ENCODE results near the gene BRCA2. TPM values are rescaled to one million over a fixed set of nuclear protein-coding genes. Genes with fewer than 3 reads are reported as not detected.

The BRCA2 gene
- total RNA-seq, 2 experiments from 2014 or later: 1.9 to 2.4 TPM

DNA sequence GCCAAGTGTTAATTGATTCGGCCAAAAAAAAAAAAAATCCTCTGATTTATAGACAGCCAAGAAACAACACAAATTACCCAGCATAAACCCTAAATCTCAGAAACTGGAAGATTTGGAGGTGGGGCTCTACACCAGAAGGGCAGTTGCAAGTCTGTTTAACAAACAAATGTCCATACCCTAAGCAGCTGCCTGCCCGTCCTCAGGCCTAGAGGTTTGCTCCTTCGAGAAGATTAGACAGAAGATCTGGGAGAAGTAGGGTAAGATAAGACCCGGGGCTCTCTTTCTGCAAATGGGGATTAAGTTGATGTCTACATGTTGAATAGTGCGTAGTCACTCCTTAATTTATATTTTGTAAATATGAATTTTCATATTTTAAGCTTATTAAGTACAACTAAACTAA lies 116.1 kb downstream of the BRCA2 start:
- Histone ChIP-seq H3K27me3 (ENCODE audit: control insufficient read depth in 1 of 2, insufficient read depth in 2 of 2, low read length in 2 of 2) (no peaks in the 10 kb centered on the region), H3K36me3 (ENCODE audit: insufficient read depth, low read length) (peaks cover 2% of the 10 kb centered on the region), H3K4me1 (ENCODE audit: insufficient read depth, low read length) (peaks cover 17% of the 10 kb centered on the region), H3K27ac (ENCODE audit: low read depth in 1 of 2, low read length in 2 of 2) (no peak overlapping the region), H3K9me3 (ENCODE audit: control insufficient read depth in 1 of 2, insufficient read depth in 1 of 2, low read length in 2 of 2) (no peaks in the 10 kb centered on the region), H3K4me3 (ENCODE audit: low read length) (no peak overlapping the region)
- peaks cover 25% of the 10 kb centered on the region for H3K36me3 Mint-ChIP-seq (ENCODE audit: low read depth)
- H3K9me3 Mint-ChIP-seq: no peaks in the 10 kb centered on the region
- no peak overlapping the region for H3K27ac Mint-ChIP-seq
- CTCF ChIA-PET: no interaction called here
- TF ChIP-seq, protein P1, sequence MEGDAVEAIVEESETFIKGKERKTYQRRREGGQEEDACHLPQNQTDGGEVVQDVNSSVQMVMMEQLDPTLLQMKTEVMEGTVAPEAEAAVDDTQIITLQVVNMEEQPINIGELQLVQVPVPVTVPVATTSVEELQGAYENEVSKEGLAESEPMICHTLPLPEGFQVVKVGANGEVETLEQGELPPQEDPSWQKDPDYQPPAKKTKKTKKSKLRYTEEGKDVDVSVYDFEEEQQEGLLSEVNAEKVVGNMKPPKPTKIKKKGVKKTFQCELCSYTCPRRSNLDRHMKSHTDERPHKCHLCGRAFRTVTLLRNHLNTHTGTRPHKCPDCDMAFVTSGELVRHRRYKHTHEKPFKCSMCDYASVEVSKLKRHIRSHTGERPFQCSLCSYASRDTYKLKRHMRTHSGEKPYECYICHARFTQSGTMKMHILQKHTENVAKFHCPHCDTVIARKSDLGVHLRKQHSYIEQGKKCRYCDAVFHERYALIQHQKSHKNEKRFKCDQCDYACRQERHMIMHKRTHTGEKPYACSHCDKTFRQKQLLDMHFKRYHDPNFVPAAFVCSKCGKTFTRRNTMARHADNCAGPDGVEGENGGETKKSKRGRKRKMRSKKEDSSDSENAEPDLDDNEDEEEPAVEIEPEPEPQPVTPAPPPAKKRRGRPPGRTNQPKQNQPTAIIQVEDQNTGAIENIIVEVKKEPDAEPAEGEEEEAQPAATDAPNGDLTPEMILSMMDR (IDR thresholded peaks at IDR 0.05): no peak
- POLR2A ChIA-PET: interaction anchor here (0.7 kb wide), 1 partner anchor 11 kb away, joined by 3 read pairs; no protein-coding TSS in a partner anchor
- peaks cover 16% of the 10 kb centered on the region for H3K4me1 Mint-ChIP-seq (ENCODE audit: low read depth)
- DNase-seq (no peak), ATAC-seq (ENCODE audit: poor library complexity) (no peak)
- H3K27me3 Mint-ChIP-seq: no peaks in the 10 kb centered on the region
- no peak overlapping the region for H3K4me3 Mint-ChIP-seq
- intact Hi-C loops (cut with DNase I, micrococcal nuclease): loop anchor here in 1 of 2 experiments (5.0 to 10.0 kb wide), 2 partner anchors 407 to 1106 kb away; no protein-coding TSS in a partner anchor

DNA sequence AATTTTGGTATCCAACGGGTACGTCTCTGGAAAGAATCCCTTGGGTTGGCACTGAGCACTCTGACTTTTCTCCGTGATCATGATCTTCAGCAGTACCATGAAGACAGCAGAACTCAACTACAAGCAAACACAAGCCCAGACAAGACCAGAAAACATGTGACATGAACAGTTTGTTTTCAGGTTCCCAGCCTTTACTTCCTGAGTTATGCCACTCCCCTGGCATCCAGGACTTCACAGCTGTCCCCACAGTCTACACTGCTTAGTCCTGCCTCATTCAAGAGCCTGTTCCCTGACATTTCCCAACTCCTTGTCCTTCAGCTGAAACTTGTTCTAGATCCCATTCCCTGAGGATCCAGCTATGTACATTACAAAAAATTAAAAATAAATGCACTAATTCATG lies 117.5 kb downstream of the BRCA2 start:
- CTCF ChIA-PET: no interaction called here
- DNase-seq (no peak), ATAC-seq (ENCODE audit: poor library complexity) (no peak)
- Mint-ChIP-seq H3K9me3 (no peaks in the 10 kb centered on the region), H3K36me3 (ENCODE audit: low read depth) (peaks cover 25% of the 10 kb centered on the region), H3K27ac (no peak overlapping the region), H3K4me1 (ENCODE audit: low read depth) (peaks cover 10% of the 10 kb centered on the region), H3K4me3 (no peak overlapping the region), H3K27me3 (no peaks in the 10 kb centered on the region)
- no peaks in the 10 kb centered on the region for H3K9me3 ChIP-seq (ENCODE audit: control insufficient read depth in 1 of 2, insufficient read depth in 1 of 2, low read length in 2 of 2)
- POLR2A ChIA-PET: no interaction called here
- intact Hi-C loops (cut with DNase I, micrococcal nuclease): loop anchor here in 1 of 2 experiments (5.0 to 10.0 kb wide), 2 partner anchors 408 to 1104 kb away; no protein-coding TSS in a partner anchor
- peaks cover 2% of the 10 kb centered on the region for H3K36me3 ChIP-seq (ENCODE audit: insufficient read depth, low read length)
- TF ChIP-seq, protein P1 (IDR thresholded peaks at IDR 0.05): no peak
- no peaks in the 10 kb centered on the region for H3K27me3 ChIP-seq (ENCODE audit: control insufficient read depth in 1 of 2, insufficient read depth in 2 of 2, low read length in 2 of 2)
- no peak overlapping the region for H3K4me3 ChIP-seq (ENCODE audit: low read length)
- peaks cover 12% of the 10 kb centered on the region for H3K4me1 ChIP-seq (ENCODE audit: insufficient read depth, low read length)
- no peak overlapping the region for H3K27ac ChIP-seq (ENCODE audit: low read depth in 1 of 2, low read length in 2 of 2)

DNA sequence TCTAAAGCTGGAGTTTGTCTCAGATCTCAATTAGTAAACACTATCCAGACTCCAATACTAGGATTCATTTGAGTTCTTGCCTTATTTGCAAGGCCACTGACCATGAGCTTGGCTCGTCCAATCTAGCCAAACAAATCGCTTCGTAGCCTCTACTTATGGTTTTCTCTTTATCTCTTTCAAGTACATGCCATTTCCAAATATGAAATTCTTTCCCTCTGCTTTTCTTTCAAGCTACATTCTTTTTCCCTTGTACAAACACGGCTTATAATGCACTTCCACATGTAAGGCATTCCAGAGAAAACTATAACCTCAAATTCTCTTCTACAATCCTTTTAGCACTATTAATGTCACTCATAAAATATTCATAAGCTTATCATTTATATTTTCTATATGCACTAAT lies 123.6 kb downstream of the BRCA2 start:
- ChIA-PET CTCF (no interaction called here), POLR2A (interaction anchor here (1.2 kb wide), 1 partner anchor 11 kb away, joined by 4 read pairs; the partner anchor contains the start of gene N4BP2L1)
- DNase-seq (no peak), ATAC-seq (ENCODE audit: poor library complexity) (no peak)
- H3K27me3 Mint-ChIP-seq: no peaks in the 10 kb centered on the region
- no peaks in the 10 kb centered on the region for H3K9me3 ChIP-seq (ENCODE audit: control insufficient read depth in 1 of 2, insufficient read depth in 1 of 2, low read length in 2 of 2)
- H3K4me1 Mint-ChIP-seq (ENCODE audit: low read depth): peaks cover 3% of the 10 kb centered on the region
- no peak overlapping the region for H3K4me3 ChIP-seq (ENCODE audit: low read length)
- no peaks in the 10 kb centered on the region for H3K27me3 ChIP-seq (ENCODE audit: control insufficient read depth in 1 of 2, insufficient read depth in 2 of 2, low read length in 2 of 2)
- H3K36me3 ChIP-seq (ENCODE audit: insufficient read depth, low read length): peaks cover 4% of the 10 kb centered on the region
- no peaks in the 10 kb centered on the region for H3K9me3 Mint-ChIP-seq
- H3K36me3 Mint-ChIP-seq (ENCODE audit: low read depth): peaks cover 29% of the 10 kb centered on the region
- TF ChIP-seq, protein P1 (IDR thresholded peaks at IDR 0.05): no peak
- H3K27ac ChIP-seq (ENCODE audit: low read depth in 1 of 2, low read length in 2 of 2): no peak overlapping the region
- no peaks in the 10 kb centered on the region for H3K4me1 ChIP-seq (ENCODE audit: insufficient read depth, low read length)
- no peak overlapping the region for H3K27ac Mint-ChIP-seq
- intact Hi-C loops (cut with DNase I, micrococcal nuclease): loop anchor here in 1 of 2 experiments (10.0 kb wide), 1 partner anchor 414 kb away; no protein-coding TSS in a partner anchor
- no peak overlapping the region for H3K4me3 Mint-ChIP-seq
